ENCODE data around the gene AFMID.
A peak's percentile ranks its signal among the peaks of the same experiment; 100 is the strongest.
"Not testable (repeated sequence)": the region's sequence is repeated elsewhere in the genome, so short reads cannot be mapped to it uniquely, and the experiment has no call there.

The AFMID gene, protein sequence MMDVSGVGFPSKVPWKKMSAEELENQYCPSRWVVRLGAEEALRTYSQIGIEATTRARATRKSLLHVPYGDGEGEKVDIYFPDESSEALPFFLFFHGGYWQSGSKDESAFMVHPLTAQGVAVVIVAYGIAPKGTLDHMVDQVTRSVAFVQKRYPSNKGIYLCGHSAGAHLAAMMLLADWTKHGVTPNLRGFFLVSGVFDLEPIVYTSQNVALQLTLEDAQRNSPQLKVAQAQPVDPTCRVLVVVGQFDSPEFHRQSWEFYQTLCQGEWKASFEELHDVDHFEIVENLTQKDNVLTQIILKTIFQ

DNA sequence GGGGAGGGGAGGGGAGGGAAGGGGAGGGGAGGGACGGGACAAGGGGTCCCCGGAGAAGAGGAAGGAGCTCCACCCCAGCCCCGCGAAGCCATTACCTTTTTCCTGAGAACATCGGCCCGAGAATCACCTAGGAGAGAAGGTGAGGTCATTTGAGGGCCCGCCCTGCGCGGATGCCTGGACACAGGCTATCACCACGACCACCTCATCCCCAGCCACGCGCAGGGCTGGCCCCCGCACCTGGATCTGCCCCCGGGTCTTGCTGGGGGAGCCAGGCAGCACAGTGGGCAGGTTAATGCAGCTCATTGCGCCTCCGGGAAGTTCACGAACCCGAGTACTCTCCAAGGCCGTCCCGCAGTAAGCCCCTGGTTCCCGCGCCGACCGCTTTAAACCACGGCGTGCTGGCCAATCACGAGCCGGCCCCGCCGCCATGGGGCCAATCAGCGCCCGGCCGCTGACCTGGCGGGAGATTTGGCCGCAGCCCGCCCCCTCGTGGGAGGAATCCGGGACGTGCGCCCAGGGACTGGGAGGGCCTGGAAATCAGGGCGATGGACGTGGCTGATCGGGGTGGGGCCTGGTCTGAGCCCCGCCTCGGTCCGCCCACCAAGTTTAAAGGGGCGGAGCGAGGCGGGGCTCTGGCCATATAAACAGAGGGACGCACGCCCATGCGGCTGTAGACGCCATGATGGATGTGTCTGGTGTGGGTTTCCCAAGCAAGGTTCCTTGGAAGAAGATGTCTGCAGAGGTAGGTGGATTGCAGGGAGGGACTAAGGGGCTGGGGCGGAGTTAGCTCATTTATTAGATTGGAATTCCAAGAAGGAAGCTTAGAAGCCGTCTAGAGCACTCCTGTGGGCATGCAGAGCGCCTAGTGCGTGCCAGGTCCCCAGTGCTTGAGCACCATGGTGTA is at the start of gene AFMID, which contains the start of gene TK1:
AFMID (plus strand) TSS at position 671 of the 904 bp plus-strand sequence; CDS start at position 680, 9 bp downstream.
TK1 (minus strand) TSS at position 361 of the 904 bp plus-strand sequence; CDS start at position 303, 58 bp downstream.
- DNase-seq, result peak; percentile 88 to 90

DNA sequence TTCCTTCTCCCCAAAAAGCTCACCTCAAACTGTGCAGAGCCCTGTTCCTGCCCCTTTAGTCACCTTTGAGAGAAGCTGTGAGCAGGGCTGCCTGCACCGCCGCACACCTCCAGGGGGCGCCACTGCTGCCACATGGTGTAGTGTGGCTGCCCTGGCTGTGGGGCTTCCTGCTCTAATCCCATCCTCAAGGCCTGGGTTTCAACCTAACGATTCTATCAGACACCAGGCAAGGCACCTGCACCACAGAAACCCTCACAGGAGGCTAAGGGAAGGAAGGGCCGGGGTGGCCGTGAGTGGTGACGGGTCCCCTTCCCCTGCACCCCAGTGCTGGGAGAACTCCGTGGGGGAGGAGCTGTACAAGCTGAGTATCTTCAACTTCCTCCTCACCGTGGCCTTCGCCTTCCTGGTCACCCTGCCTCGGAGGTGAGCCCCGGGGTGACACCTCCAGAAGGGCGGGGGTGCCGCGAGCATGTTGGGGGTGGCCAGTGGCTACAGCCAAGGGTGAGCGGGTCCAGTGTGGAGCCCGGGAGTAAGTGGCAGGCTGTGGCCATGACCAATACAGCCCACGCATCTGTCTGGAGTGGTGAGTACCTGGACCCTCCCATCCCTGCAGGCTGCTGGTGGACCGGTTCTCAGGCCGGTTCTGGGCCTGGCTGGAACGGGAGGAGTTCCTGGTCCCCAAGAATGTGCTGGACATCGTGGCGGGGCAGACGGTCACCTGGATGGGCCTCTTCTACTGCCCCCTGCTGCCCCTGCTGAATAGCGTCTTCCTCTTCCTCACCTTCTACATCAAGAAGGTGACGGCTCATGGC is 49.6 kb upstream of the AFMID start:
- peak; percentile 46 to 50 for DNase-seq

DNA sequence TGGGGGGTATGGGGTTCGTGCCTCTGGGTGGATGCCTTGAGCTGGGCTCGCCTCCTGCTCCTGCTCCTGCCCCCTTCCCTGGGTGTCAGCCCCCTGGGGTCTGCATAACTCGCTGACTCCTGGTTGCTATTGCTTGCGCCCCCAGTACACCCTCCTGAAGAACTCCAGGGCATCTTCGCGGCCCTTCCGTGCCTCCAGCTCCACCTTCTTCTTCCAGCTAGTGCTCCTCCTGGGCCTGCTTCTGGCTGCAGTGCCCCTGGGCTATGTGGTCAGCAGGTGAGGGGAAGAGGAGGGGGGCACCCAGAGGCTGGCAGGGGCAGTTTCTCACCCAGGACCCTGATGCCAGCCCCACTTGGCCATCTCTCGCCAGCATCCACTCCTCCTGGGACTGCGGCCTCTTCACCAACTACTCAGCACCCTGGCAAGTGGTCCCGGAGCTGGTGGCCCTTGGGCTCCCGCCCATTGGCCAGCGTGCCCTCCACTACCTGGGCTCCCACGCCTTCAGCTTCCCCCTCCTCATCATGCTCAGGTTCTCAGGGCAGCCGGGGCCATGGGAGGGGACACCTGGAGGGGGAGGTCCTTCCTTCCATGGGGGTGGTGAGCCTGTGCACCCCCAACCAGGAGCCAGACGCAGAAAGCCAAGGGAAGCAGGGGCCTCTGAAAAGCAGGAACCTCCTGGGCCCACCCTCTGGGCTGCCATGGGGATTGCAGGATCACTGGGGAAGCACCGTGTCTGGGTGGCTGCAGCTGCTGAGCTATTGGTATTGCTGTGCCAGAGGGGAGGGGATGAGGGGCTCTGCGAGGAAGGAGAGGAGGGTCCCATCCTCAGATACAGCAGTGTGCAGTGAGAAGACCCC is 48.7 kb upstream of the AFMID start:
- DNase-seq, result no peak

DNA sequence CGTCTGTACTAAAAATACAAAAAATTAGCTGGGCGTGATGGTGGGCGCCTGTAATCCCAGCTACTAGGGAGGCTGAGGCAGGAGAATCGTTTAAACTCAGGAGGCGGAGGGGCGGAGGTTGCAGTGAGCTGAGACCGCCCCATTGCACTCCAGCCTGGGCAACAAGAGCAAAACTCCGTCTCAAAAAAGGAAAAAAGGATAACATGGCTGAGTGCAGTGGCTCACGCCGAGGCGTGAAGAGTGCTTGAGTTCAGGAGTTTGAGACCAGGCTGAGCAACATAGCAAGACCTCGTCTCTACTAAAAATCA is 47.3 kb upstream of the AFMID start:
- not testable (repeated sequence) for DNase-seq

DNA sequence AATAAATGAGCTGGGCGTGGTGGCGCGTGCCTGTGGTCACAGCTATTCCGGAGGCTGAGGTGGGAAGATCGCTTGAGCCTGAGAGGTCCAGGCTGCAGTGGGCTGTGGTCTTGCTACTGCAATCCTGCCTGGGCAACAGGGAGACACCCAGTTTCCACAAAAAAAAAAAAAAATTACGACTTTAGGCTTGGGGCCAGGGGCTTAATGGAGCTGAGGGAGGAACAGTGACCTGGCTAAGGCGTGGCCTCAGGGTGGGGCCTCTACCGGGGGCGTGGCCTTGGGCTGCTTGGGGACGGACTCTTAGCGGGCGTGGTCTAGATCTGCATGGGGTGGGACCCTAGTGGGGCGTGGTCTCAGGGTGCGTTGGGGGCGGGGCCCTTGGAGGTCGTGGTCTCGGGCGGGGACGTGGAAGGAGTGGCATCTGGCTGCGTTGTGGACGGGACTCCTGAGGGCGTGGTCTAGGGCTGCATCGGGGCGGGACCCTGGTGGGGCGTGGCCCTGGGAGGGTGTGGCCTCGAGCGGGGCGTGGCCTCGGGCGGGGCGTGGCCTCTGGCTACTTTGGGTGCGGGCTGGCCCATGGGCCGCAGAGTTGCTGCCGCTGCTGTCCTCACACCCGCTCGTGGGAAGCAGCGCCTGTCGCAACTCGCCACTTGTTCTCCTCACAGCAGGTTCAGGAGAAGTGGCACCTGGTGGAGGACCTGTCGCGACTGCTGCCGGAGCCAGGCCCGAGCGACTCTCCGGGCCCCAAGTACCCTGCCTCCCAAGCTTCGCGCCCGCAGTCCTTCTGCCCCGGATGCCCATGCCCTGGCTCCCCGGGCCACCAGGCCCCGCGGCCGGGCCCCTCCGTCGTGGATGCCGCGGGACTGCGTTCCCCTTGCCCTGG is 46.8 kb upstream of the AFMID start:
- peak; percentile 97 for DNase-seq

DNA sequence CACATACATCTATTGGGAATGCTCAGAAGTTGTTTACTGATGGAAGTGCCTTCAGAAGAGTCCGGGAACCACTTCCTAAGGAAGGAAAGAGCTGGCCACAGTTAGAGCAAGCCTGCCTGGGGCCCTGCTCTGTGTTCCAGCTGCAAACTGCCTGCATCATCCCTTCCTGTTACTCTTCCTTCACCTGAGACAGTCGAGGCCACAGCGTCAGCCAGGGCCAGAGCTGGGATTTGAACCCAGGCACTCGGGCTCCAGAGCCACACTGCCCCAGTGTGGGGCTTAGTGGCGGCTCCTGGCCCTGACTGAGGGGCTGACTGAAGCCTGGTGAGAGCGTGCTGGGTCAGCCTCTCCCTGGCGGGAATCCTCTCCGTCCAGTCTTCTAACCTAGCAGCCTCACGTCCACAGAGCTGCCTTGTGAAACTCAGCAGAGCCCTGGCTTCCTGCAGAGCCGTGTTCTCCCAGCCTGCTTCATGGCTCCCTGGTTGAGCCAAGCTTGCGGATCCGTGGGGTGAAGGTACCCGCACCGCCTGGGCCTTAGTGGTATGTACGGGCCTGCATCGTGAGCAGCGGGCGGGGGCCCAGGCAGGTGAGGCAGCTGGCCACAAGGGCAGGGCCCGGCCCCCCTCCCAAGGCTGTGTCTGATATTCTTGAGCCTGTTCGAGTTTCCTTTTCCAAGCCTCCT is 45.6 kb upstream of the AFMID start:
- DNase-seq, result no peak

DNA sequence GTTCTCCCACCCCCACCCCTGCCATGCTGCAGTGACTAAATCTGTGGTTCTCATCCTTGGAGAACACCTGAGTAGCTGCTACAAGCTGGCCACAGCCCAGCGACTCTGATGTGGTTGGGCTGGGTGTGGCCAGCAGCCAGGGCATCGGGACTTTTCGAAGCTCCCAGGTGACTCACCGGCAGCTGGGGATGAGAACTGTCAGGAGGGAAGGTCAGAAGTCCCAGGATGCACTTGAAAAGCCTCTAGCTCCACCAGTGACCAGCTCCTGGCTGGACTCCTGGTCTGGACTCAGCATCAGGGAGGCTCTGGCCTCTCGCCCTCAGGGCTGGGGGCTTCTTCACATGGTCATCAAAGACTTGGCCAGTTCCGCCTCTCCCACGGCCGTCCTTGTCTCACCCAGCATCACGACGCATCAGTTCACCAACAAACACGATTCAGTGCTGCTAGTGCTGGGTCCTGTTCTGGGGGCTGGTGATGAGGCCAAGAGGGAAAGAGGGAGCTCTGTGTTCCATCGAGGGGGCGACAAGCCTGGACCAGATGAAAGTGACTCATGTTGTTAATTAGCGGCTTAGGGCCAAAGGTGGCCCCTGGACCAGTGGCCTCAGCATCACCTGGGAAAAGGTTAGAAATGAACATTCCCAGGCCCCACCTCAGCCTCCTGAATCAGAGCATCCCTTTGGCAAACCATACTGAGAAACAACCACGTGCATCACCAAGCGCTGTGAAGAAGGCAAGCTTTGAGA is 44.9 kb upstream of the AFMID start:
- DNase-seq, result no peak

DNA sequence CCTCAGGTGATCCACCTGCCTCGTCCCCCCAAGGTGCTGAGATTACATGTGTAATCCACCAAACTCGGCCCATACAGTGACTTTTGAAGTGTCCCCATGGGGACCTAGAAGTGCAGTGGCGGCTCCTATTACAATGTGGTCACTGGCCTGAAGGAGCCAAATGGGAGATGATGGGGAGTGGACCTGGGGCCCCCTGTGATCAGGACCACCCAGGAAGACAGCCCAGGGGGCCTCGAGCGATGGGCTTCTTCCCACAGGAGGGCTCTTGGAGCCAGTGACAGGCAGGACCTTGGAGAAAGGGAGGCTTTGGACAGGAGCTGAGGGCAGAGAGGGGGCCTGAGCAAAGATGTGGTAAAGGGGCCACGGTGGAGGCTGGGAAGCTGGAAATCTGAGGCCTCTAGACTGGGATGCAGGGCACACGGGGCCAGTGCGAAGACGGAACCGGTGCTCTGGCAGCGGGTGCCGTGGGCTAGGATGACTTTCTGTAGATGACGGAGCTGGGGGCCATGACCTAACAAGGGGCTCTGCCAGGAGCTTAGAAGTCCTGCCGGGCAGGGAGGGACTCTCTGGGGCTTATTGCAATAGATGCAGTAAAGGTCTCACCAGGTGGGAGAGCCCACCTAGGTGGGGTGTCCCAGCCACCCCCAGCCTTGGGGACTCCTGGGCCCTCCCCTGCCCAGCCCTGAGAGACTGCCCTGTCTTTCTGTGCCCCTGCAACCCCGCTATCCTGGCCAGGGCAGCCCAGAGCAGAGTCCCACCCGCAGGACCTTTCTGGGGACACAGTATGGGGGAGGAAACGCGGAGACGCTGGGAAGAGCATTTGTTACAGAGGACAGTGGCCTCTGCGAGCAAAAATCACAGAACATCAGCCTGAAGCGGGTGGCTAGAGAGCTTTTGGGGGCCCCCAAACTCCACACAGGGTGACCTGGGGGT is 43.7 kb upstream of the AFMID start:
- no peak for DNase-seq

DNA sequence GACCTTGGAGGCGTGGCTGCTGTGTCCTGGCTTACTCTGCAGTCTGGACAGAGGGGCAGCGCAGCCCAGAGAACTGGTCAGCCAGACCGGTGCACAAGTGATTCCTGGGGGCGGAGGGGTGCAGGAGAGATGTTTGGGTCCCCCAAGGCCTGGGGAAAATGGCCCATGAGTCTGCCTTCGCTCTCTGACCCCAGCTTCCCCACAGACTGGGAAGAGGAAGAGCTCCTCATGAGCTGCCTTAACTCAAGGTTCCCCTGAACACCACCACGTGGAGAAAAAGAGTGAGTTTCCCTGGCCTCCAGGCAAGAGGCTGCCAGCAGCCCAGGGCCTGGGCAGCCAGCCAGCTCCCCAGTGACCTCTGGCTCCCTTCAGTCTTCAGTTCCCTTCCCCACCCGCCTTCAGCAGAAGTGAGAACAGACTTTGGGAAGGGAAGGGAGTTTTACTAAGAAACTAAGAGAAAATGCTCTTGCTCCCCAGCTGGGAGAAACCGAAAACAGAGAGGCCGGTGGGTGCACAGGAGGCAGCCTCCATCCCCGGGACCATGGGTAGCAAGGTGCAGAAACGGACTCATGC is 42.9 kb upstream of the AFMID start:
- peak in 1 of 2 donors; percentile 75 for DNase-seq

DNA sequence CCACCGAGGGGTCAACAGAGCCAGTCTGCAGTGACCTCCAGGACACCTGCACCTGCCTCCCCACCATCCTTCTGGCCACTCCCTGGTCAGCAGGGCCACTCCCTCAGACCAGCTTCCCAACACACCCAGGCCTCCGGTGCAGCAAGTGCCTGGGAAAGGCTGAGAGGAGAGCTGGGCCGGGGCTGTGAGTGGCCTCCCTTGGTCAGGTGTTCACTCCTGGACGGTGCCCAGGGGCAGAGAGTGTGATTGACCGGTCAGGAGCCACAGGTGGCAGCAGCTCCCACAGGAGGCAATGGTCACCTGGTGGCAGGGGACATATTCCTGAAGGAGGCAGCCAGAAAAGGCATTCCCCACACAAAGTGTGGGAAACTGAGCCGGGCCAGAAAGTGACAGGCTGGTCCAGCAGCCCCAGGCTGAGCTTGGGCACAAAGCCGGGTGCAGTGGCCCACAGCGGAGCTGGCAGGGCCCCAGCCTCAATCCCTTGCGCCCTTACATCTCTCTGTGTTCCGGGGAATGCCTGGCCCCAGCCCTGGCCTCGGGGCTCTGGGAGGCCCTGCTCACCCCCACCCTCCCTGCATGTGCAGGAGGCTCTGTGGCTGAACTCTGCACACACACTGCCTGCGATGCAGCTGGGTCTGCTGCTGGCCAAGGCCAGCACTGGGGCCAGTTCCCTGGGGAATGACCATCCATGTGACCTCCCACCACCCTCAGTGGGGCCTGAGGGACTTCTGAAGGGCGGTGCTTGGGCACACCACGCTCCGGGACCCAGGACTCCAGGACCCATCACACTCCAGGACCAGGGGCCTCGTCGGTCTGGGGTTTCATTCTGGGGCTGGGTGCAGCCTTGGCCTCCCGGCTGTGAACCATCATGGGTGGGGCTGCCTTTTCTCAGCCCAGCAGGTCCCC is 42.2 kb upstream of the AFMID start:
- DNase-seq, result no peak

DNA sequence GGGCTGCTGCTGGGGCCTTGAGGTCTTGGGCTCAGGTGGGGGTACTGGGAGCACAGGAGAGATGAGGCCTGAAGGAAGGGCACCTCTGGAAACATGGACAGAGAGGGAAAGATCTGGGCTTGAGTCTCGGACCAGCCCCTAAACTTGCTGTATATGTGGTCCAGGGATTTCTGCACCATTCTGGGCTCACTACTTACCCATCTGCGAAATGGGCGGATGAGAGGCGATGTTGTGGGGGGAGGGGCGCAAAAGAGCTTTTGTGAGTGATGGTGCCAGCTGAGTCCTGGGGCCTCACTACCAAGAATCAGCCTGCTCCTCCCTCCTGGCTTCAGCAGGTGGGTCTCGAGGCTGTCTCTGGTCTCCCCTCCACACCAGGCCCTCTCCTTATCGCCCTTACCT is 40.7 kb upstream of the AFMID start:
- DNase-seq, result no peak

DNA sequence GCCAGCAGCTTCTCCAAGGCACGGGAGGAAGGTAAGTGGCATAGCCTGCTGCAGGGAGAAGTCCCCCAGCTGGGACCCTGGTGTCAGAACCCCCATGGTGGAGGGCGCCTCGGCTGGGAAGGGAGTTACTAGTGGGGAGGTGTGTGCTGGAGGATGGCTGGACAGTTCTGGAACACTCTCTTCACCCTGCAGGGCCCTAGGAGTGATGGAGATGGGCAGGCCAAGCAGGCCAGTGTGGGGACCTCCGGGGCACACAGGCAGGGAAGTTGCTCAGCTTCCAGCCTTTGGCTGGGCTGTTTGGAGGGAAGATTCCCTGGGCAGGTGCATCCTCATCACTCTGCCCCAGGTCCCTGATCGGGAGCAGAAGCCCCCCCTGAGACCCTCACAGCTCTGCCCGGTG is 40.3 kb upstream of the AFMID start:
- DNase-seq, result no peak

DNA sequence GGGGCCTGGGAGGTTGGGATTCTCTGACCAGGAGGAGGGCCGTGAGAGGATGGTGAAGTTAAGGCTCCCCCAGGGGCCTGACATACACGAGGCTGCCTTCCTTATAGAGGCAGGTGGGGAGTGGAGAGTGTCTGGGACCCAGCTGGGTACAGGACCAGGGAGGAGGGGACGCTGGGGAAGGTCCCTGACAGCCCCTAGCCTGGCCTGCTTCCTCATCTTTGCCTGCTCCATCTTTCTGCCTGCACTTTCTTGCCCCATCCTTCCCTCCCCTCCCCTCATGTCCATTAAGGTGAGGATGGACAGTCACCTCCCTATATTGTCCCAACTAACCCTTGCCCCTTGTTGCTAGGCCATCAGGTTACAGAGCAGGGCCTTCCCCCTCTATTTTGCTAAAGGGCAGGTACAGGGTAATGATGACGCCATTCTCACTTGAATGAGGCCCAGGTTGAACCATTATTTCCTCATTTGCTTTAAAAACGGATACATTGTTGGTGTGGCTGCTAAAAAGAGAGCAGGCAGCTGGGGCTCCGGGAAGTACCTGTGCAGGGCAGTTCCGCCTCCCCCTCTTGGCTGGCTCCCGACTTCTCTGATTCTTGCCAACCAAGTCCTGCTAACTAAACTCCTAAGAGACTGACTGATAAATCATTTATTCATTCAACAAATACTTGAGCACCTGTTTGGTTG is 39.7 kb upstream of the AFMID start:
- DNase-seq, result peak in 1 of 2 donors; percentile 79

DNA sequence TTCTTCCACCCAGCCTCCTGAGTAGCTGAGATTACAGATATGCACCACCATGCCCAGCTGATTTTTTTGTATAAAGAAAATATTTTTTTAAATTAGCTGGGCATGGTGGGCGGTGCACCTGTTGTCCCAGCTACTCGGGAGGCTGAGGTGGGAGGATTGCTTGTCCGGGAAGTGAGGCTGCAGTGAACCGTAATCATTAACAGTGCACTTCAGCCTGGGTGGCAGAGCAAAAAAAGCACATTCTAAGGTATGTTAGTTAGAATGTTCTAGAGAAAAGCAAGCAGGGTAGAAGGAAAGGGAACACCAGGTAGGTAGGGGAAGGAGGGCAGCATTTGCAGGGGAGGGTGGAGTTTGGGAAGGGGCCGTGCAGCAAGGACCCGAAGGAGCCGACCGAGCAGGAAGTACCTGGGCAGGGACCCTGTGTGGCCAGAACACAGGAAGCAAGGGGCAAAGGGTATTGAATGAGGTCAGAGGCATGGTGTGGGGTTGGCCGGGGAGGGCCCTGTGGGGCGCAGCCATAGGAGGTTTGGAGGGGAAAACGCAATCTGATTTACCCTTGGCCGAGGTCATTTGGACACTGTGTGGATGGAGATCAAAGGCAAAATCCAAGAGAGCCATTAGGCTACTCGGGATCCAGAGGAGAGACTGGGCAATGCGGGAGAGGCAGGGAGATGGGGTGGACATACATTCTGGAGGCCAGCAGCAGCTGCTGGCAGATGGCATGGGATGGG is 38.7 kb upstream of the AFMID start:
- no peak for DNase-seq

DNA sequence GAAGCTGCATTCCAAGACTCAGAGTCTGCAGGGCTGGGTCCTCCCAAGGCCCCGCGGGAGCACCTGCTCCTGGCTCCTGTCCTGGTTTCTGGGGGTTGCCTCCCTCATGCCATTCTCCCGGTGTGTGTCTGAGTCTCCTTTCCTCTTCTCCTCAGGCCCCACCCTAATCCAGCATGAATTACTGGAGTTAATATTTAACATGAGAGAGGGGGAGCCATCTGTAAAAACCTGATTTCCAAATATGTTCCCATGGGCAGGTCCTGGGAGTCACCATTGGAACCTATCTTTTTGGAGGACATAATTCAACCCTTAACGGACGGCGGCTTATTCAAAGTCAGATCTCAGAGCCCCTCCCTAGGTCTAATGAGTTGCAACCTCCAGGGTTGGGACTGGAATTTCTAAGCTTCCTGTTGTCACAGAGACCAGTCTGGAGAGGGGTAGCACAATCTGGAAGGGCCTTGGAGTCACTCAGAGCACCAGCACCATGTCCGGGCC is 35.6 kb upstream of the AFMID start:
- DNase-seq, result no peak
